HG03175 (cell line): ENCODE results near the gene INTU.

Source experiments
- ATAC-seq: cut with Tn5 transposase; IDR thresholded peaks from one replicate; pipeline ENCODE4 v1.9.1; 2021; ENCODE audit warnings: mild to moderate bottlenecking, moderate library complexity; ENCODE audit not compliant: unreplicated experiment

INTU gene

DNA sequence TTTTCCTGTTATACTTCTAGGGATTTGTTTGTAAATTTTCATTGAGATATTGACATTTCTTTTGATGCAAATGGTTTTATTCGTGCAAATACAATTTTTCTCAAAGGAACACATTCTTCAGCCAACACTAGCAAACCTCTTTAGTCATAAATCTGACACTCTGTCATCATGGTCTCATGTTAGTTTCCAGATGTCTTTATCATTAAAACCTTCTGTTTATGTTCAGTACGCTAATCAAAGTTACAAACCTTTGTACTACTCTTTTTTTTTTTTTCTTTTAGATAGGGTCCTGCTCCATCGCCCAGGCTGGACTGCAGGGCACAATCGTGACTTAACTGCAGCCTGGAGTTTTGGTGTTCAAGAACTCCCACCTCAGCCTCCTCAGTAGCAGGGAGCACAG, 104.5 kb downstream of the INTU start:
- ATAC-seq = no peak

DNA sequence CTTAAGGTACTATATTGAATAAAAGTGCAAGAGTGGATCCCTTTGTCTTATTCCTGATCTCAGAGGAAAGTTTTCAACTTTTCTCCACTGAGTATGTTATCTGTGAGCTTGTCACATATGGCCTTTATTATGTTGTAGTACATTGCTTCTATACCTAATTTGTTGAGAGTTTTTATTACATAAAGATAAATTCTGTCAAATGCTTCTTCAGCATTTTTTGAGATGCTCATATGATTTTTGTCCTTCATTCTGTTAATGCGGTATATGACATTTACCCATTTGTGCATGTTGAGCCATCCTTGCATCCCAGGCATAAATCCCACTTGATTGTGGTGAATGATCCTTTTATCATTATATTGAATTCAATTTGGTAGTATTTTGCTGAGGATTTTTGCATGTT, 108.5 kb downstream of the INTU start:
- no peak for ATAC-seq

DNA sequence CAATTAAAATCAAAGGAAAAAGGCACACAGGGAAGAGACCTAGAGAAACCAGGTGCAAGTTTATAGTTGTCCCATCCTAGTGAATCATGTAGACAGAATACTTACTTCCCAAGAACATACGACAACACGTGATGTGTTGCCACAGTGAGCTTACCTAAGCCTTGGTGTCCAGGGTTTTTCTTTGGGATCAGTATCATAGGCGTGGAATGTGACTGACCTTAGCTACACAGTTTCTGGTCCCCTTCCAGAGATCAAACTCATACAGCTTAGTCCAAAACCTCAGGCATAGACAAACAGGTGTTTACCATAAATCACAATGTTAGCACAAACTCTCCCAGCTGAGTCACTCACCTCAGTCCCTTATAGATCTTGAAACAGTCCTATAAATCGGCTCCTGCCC, 115.1 kb downstream of the INTU start:
- no peak for ATAC-seq

DNA sequence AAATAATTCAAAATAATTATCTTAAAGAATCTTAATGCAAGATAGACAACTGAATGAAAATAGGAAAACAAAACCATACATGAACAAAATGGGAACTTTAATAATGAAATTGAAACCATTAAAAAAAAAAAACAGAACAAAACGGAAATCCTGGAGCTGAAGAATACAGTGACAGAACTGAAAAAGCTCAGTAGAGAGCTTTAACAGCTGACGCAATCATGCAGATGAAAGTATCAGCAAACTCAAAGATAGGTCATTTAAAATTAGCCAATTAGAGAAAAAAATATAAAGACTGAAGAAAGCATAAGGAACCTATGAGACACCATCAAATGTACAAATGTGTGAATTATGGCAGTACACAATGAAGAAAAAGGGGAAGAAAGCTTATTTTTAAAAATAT, 116.2 kb downstream of the INTU start:
- ATAC-seq = no peak

DNA sequence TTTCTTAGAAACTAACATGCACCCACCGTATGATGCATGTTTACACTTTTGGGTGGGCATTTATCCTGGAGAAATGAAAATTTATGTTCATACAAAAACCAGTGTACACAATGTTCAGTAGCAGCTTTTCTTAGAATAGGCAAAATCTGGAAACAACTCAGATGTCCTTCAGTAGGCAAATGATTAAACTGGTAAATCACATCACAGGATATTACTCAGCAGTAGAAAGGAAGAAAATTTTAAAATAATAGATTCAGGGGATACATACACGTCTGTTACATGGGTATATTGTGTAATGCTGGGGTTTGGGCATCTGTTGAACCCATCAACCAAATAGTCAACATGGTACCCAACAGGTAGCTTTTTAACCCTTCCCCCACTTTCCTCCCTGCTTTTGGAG, 124.1 kb downstream of the INTU start:
- ATAC-seq = no peak

DNA sequence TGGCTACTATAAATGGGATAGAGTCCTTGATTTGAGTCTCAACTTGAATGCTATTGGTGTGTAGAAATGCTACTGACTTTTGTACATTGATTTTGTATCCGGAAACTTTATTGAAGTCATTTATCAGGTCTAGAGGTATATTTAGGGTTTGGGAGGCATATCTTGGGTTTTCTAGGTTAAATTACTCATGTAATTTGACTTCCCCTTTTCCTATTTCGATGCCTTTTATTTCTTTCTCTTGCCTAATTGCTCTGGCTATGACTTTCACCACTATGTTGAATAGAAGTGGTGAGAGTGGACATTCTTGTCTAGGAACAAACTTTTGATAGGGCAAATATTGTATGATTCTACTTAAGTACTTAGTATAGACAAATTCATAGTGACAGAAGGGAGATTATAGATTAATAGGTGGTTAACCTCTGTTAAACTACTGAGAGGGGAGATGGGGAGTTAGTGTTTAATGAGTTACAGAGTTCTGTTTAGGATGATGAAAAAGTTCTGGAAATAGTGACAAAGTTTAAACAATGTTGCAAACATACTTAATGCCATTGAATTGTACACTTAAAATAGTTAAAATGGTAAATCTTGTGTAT, 126.6 kb downstream of the INTU start:
- ATAC-seq = peak; percentile 82

DNA sequence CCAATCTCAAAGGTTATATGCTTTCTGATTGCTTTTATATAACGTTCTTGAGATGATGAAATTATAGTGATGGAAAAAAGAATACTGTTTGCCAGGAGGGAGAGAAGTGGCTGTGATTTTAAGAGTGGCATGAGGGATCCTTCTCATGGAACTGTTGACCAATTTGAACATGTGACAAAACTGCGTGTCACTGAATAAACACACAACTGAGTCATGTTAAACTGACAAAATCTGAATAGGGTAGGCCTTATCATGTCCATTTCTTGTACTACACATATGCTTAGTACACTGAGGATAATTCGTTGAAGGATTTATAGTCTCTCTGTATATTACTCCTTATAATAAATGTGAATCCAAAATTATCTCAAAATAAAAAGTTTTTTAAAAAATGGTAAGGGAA, 127.1 kb downstream of the INTU start:
- no peak for ATAC-seq

DNA sequence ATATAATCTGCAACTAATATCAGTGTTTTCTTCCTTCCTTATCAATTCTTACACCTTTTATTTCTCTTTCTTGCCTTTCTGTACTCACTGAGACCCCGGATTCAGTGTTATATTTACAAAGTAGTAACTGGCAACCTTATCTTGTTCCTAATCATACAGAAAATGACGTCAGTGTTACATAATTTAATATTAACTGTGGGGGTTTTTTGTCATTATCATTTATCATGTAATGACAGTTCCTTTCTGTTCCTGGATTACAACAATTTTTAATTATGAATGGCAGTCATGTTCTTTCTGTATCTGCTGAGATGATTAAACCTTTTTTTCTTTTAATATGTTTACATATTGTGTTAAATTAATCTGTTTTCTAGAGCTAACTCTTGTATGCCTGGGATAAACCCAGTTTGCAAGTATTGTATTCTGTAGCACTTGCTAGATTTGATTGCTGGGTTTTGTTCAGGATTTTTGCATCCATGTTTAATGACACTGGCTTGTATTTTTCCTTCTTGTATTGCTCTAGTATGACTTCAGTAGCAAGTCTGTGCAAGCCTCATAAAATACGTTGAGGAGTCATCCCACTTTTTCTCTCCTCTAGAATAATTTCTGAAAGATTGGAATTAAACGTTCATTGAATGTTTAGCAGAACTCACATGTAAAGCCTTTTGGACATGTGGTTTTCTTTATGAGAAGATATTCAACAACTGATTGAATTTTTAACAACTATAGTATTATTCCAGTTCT, 138.9 kb downstream of the INTU start:
- ATAC-seq = no peak

DNA sequence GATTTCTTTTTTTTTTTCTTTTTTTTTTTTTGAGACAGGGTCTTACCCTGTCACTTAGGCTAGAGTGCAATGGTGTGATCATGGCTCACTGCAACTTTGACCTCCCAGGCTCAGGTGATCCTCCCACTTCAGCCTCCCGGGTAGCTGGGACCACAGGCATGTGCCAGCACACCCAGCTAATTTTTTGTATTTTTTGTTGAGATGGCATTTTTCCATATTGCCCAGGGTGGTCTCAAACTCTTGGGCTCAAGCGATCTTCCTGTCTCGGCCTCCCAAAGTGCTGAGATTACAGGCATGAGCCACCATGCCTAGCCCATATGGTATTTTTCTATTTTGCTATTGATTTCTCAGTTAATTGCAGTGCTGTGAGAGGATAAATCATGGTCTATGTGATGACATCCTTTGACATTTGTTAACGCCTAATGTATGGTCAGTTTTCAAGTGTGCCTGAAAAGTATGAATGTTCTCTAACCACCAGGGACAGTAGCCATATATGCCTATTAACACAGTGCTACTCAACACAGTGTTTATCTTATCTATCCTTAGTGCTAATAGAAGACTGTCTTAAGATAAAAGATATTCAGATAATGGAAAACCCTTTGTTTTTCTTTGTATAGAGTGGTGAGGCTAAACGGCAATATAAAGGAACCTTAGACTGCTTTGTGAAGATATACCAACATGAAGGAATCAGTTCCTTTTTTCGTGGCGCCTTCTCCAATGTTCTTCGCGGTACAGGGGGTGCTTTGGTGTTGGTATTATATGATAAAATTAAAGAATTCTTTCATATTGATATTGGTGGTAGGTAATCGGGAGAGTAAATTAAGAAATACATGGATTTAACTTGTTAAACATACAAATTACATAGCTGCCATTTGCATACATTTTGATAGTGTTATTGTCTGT, 140.3 kb downstream of the INTU start:
- no peak for ATAC-seq

DNA sequence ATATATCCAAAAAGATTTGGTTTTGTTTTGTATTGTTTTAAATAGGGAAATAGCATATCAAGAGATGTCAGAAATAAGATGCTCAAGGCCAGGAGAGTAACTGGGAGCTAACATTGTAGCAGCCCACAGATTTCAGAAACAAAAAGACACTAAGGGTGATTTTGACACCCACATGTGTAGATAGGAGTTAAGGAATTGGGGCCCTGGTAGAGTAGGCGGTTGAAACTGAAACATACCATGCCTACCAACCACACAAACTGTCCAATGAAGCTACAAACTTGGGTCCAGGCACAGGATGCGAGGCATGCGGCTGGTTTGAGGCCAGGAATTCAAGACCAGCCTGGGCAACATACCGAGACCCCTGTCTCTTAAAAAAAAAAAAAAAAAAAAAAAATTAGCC, 143.1 kb downstream of the INTU start:
- ATAC-seq = no peak
